ENCODE results near the gene MLXIP.

The MLXIP gene, protein sequence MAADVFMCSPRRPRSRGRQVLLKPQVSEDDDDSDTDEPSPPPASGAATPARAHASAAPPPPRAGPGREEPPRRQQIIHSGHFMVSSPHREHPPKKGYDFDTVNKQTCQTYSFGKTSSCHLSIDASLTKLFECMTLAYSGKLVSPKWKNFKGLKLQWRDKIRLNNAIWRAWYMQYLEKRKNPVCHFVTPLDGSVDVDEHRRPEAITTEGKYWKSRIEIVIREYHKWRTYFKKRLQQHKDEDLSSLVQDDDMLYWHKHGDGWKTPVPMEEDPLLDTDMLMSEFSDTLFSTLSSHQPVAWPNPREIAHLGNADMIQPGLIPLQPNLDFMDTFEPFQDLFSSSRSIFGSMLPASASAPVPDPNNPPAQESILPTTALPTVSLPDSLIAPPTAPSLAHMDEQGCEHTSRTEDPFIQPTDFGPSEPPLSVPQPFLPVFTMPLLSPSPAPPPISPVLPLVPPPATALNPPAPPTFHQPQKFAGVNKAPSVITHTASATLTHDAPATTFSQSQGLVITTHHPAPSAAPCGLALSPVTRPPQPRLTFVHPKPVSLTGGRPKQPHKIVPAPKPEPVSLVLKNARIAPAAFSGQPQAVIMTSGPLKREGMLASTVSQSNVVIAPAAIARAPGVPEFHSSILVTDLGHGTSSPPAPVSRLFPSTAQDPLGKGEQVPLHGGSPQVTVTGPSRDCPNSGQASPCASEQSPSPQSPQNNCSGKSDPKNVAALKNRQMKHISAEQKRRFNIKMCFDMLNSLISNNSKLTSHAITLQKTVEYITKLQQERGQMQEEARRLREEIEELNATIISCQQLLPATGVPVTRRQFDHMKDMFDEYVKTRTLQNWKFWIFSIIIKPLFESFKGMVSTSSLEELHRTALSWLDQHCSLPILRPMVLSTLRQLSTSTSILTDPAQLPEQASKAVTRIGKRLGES

DNA sequence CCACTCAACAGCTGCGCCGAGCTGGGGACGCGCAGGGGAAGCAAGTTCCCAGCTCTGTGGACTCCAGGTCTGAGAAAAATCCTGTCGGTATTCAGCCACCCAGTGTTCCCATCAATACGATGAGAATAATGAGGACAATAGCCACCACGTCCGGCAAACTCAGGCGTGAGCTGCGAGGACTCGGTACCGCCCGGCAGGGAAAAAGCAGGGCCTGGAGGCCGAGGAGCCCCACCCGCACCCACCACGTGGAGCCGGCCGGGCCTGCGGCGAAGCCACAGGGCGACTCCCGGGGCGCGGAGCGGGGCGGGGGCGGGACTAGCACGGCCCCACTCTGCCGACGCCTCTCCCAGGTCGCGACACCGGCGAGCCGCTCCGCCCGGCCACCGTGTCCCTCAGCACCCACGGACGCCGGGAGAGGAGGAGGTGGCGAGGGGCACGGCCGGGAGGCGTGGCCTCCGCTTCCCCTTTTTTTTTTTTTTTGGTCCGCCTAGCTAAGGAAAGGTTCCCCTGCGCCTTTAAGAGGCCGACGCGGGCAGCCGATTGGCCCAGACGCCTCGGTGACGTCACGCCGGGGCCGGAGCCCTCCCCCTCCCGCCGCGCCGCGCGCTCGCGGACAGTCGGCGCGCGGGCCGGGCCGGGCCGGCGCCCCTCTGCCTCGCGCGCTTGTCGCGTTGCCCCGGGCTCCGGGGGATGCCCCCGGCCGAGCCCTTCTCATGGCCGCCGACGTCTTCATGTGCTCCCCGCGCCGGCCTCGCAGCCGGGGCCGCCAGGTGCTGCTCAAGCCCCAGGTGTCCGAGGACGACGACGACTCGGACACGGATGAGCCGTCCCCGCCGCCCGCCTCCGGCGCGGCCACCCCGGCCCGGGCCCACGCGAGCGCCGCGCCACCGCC lies at the start of gene MLXIP:
MLXIP (plus strand) TSS at position 616 of the 892 bp plus-strand sequence; CDS start at position 714, 98 bp downstream.
- no peak within 1 kb of the TSS for H3K27ac ChIP-seq (ENCODE audit: low read length)
- no peaks in the 10 kb centered on the region for H3K9me3 ChIP-seq (ENCODE audit: insufficient read depth, low read depth, low read length)
- peak within 1 kb of the TSS; percentile 73 for H3K9ac ChIP-seq (ENCODE audit: low read depth, low read length)
- peaks cover 43% of the 10 kb centered on the region for H3K27me3 ChIP-seq (ENCODE audit: insufficient read depth, low read length)
- no peaks in the 10 kb centered on the region for H3K36me3 ChIP-seq (ENCODE audit: insufficient read depth, low read depth, low read length)
- H3K4me1 ChIP-seq (ENCODE audit: insufficient read depth, low read length) = peaks cover 12% of the 10 kb centered on the region
- peak within 1 kb of the TSS; percentile 73 for H3K4me3 ChIP-seq (ENCODE audit: low read length)

DNA sequence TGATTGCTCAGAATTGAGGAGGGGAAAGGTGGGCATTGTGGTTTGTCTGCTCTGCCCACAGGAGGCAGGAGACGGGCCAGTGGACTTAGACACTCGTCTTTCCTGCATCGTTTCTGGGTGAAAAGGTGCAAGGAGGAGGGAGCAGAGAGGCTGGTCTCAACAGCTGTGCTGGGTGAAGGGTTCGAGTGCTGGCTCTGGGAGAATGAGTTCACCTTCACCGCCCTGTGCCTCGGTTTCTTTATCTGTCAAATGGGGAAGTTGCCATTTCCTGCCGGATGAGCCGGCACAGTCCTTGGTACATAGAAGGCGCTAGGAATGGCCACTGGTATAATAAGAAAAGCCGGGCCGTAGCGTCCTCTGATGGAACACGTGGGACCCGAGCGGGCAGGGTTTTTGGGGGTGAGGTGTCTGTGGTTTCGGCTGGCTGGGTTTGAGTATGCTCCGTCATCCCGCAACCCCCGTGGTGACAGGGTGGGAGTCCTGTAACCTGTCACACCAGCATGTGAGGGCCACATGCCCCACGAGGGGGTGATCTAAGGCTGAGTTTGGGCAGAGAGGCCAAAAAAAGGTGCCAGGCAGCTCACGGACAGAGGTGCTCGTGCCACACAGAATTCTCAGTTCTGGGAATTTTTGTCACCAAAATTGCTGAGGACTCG lies 49.5 kb upstream of the MLXIP start:
- H3K36me3 ChIP-seq (ENCODE audit: insufficient read depth, low read depth, low read length) = no peaks in the 10 kb centered on the region
- H3K9ac ChIP-seq (ENCODE audit: low read depth, low read length) = no peak overlapping the region
- H3K9me3 ChIP-seq (ENCODE audit: insufficient read depth, low read depth, low read length) = no peaks in the 10 kb centered on the region
- no peak overlapping the region for H3K4me3 ChIP-seq (ENCODE audit: low read length)
- H3K27me3 ChIP-seq (ENCODE audit: insufficient read depth, low read length) = peaks cover 2% of the 10 kb centered on the region; the same call in 1 of the 2 replicates
- H3K27ac ChIP-seq (ENCODE audit: low read length) = no peak overlapping the region
- H3K4me1 ChIP-seq (ENCODE audit: insufficient read depth, low read length) = peaks cover 3% of the 10 kb centered on the region; the same call in 1 of the 2 replicates

DNA sequence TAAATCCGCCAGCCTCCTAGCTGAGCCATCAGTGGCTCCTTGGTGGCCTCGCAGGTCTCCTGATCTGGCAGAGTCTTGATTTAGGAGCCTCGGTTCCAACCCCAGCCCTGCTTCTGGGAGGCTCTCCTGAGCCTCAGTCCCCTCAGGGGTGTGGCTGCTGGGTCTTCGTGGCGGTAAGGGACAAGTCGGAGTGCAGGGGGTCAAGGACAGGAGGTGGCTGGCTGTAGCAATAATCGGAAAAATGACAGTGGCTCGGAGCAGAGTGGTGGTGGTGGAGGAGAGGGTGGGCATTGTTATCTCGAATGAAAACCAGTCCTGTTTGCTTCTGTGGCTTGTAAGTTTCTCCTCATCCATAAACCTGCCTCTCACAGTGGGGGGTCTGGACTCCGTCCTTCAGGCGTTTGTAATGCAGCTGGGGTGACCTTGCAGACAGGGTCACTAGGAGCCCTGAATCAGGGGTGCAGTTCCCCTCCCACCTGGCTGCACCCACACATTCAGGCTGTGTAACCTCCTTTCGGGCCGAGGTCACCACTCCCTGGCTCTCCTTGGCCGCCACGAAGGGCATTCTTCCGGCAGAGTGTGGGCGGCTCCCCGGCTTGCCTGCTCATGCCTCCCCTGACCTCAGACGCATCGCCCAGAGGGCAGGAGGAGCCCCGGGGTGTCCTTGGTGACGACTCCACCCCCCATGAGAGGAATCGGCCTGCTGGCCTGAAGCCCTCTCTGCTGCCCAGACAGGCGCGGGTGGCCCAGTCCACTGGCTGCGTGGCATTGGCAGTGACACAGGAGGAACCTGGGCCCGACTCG lies 48.7 kb upstream of the MLXIP start:
- H3K36me3 ChIP-seq (ENCODE audit: insufficient read depth, low read depth, low read length) = peaks cover 3% of the 10 kb centered on the region; the same call in 1 of the 2 replicates
- no peak overlapping the region for H3K27ac ChIP-seq (ENCODE audit: low read length)
- no peaks in the 10 kb centered on the region for H3K9me3 ChIP-seq (ENCODE audit: insufficient read depth, low read depth, low read length)
- no peaks in the 10 kb centered on the region for H3K27me3 ChIP-seq (ENCODE audit: insufficient read depth, low read length)
- H3K9ac ChIP-seq (ENCODE audit: low read depth, low read length) = no peak overlapping the region
- H3K4me3 ChIP-seq (ENCODE audit: low read length) = no peak overlapping the region
- H3K4me1 ChIP-seq (ENCODE audit: insufficient read depth, low read length) = no peaks in the 10 kb centered on the region

DNA sequence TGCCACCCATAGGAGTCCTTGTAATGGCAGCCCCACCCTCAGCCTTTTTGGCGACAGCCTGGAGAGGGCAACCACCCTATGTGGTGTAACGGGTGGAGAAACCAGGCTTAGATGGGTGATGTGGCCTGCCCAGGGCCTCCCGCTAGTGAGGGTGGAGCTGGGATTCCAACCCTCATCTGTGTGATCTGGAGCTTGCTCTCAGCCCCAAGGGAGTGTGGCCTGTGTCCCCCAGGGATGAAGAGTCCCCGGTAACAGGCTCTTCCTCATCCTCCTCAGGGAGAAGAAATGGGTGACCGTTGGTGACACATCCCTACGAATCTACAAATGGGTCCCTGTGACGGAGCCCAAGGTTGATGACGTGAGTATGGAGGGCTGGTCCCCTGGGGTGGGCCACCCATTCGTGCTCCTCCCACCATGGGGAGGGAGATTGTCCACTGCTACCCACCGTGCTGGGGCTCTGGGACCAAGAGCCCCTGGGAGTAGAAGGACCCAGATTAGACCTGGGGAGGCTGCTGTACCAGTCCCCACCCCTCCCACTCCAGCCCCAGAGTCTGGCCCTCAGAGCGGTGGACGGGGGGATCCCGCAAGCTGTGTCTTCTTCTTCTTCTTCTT lies 48.0 kb upstream of the MLXIP start:
- H3K36me3 ChIP-seq (ENCODE audit: insufficient read depth, low read depth, low read length) = peaks cover 10% of the 10 kb centered on the region
- H3K9me3 ChIP-seq (ENCODE audit: insufficient read depth, low read depth, low read length) = no peaks in the 10 kb centered on the region
- H3K27ac ChIP-seq (ENCODE audit: low read length) = no peak overlapping the region
- H3K9ac ChIP-seq (ENCODE audit: low read depth, low read length) = no peak overlapping the region
- H3K4me1 ChIP-seq (ENCODE audit: insufficient read depth, low read length) = no peaks in the 10 kb centered on the region
- H3K27me3 ChIP-seq (ENCODE audit: insufficient read depth, low read length) = no peaks in the 10 kb centered on the region
- H3K4me3 ChIP-seq (ENCODE audit: low read length) = no peak overlapping the region

DNA sequence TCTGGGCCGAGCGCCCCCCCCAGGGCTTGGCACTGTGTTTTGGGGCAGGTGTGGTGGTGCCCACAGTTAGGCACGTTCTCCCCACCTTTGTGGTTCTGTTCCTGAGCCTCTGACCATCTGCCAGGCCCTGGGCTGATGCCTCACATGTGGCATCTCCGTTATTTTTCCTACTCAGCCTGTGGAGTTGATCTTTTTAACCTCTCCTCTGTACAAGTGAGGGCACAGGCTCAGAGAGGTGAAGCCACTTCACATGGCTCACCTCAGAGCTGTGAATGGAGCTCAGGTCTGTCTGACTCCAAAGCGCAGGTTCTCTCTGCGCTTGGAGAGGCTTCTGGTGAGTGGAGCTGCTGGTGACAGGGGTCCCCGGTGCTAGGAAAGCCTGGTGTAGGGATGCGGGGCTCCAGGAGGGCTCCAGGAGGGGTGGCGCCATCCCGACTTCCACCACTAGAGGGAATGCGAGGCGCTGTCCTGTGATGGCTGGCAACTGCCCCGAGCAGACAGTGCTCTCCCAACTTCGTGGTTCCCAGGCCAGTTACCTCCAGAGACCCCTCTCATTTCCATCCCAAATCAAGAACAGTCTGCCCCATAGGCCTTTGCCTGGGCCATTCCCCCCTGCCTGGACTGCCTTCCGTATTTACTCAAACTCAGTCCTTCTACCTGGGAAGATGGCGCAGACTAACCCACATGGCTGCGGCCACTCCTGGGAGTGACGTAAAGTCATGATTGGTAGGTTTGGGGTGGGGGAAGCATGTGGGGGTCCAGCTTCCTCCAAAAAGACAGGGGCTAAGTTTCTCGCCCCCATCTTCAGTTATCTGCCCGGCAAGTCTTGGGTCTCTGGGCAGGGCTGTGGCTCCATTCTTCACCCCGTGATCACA lies 47.0 kb upstream of the MLXIP start:
- no peaks in the 10 kb centered on the region for H3K4me1 ChIP-seq (ENCODE audit: insufficient read depth, low read length)
- H3K36me3 ChIP-seq (ENCODE audit: insufficient read depth, low read depth, low read length) = peaks cover 20% of the 10 kb centered on the region
- H3K9ac ChIP-seq (ENCODE audit: low read depth, low read length) = no peak overlapping the region
- no peak overlapping the region for H3K4me3 ChIP-seq (ENCODE audit: low read length)
- no peak overlapping the region for H3K27ac ChIP-seq (ENCODE audit: low read length)
- no peaks in the 10 kb centered on the region for H3K27me3 ChIP-seq (ENCODE audit: insufficient read depth, low read length)
- H3K9me3 ChIP-seq (ENCODE audit: insufficient read depth, low read depth, low read length) = no peaks in the 10 kb centered on the region

DNA sequence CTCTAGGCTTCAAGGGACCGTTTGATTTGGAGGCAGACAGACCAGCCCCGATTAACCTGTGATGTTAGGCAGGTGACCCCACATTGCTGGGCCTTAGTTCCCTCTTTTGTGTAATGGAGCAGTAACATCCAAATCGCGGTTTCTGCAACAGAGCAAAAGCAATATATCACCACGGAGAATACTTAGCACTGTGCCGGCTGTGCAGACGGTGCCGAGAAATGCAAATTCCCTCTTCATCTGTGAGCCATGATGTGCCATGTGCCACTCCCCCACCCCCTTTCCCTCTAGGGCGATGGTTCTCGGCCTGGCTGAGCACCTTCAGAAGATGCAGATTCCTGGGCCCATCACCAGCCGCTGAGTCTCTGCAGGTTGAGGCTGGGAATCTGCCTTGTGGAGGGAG lies 46.0 kb upstream of the MLXIP start:
- Histone ChIP-seq H3K27me3 (ENCODE audit: insufficient read depth, low read length) (no peaks in the 10 kb centered on the region), H3K4me3 (ENCODE audit: low read length) (no peak overlapping the region), H3K4me1 (ENCODE audit: insufficient read depth, low read length) (no peaks in the 10 kb centered on the region), H3K9me3 (ENCODE audit: insufficient read depth, low read depth, low read length) (no peaks in the 10 kb centered on the region), H3K27ac (ENCODE audit: low read length) (no peak overlapping the region), H3K36me3 (ENCODE audit: insufficient read depth, low read depth, low read length) (peaks cover 22% of the 10 kb centered on the region), H3K9ac (ENCODE audit: low read depth, low read length) (no peak overlapping the region)

DNA sequence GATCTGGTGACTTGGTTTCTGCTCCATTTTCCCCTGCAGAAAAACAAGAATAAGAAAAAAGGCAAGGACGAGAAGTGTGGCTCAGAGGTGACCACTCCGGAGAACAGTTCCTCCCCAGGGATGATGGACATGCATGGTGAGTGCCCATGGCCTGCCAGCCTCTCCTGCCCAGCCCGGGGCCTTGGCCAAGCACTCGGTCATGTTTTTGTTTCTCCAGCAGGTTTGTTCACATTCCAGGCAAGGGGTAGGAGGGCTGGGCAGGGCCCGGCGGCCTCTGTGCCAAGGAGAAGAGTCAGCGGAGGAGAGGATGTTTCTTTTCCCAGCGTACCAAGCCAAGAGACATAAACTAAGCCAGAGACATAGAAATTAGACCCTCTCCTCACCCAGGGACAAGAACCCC lies 43.3 kb upstream of the MLXIP start:
- H3K36me3 ChIP-seq (ENCODE audit: insufficient read depth, low read depth, low read length) = peaks cover 37% of the 10 kb centered on the region
- H3K9ac ChIP-seq (ENCODE audit: low read depth, low read length) = no peak overlapping the region
- no peaks in the 10 kb centered on the region for H3K9me3 ChIP-seq (ENCODE audit: insufficient read depth, low read depth, low read length)
- H3K27ac ChIP-seq (ENCODE audit: low read length) = no peak overlapping the region
- no peaks in the 10 kb centered on the region for H3K4me1 ChIP-seq (ENCODE audit: insufficient read depth, low read length)
- H3K27me3 ChIP-seq (ENCODE audit: insufficient read depth, low read length) = no peaks in the 10 kb centered on the region
- no peak overlapping the region for H3K4me3 ChIP-seq (ENCODE audit: low read length)

DNA sequence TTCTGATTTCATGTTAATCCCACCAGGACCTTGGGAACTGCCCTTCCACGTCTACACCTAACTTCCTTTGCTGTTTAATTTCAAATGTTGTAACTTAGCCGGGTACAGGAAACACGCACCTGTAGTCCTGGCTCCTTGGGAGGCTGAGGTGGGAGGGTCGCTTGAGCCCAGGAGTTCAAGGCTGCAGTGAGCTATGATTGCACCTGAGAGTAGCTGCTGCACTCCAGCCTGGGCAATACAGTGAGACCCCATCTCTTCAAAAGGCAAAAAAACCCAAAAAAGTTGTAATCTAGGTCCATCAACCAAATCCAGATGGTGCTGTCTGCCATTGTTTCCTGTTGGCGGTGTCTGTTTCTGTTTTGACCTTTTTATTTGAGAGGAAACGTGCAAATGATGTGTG lies 42.4 kb upstream of the MLXIP start:
- Histone ChIP-seq H3K9me3 (ENCODE audit: insufficient read depth, low read depth, low read length) (no peaks in the 10 kb centered on the region), H3K9ac (ENCODE audit: low read depth, low read length) (no peak overlapping the region), H3K4me3 (ENCODE audit: low read length) (no peak overlapping the region), H3K27ac (ENCODE audit: low read length) (no peak overlapping the region), H3K4me1 (ENCODE audit: insufficient read depth, low read length) (no peaks in the 10 kb centered on the region), H3K36me3 (ENCODE audit: insufficient read depth, low read depth, low read length) (peaks cover 46% of the 10 kb centered on the region), H3K27me3 (ENCODE audit: insufficient read depth, low read length) (no peaks in the 10 kb centered on the region)

DNA sequence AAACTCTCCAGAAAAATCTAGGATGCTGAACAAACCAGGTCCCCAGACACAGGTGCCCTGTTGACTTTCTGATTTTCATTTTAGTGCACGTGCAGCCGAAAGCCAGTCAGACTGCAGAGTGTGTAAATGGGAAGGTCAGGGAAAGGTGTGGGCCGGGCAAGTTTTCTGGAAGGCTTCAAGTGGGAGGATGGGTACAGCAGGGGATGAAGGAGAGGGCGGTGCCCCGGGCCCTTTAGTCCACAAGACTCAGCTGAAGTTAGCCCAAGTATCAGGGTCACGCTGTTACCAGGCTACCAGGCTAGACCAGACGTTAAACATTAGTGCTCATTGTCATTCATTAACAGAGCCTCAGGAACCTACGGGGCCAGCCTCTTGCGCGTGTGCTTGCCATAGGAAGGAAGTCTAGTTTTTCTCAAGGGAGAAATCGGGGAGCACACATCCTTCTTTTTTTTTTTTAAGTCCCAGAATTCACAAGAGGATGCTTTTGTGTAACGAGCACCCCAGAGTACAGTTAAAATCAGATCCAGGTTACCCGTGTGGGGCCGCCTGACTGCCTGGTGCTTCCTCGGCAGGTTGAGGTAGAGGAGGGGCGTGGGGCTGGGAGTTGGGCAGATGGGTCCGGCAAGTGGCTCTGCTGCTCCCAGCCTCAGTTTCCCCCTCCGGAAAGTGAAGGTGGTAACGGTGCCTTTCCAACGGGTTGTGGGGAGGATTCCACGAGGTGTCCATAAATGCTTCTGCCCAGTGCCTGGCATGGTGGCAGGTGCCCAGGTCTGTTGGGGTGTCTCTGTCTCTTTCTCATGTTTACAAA lies 37.8 kb upstream of the MLXIP start:
- Histone ChIP-seq H3K4me3 (ENCODE audit: low read length) (no peak overlapping the region), H3K27me3 (ENCODE audit: insufficient read depth, low read length) (no peaks in the 10 kb centered on the region), H3K27ac (ENCODE audit: low read length) (no peak overlapping the region), H3K9ac (ENCODE audit: low read depth, low read length) (no peak overlapping the region), H3K36me3 (ENCODE audit: insufficient read depth, low read depth, low read length) (peaks cover 54% of the 10 kb centered on the region), H3K9me3 (ENCODE audit: insufficient read depth, low read depth, low read length) (no peaks in the 10 kb centered on the region), H3K4me1 (ENCODE audit: insufficient read depth, low read length) (no peaks in the 10 kb centered on the region)
